ENCODE measurements around the gene CWH43. TPM values are rescaled to one million over a fixed set of nuclear protein-coding genes. Genes with fewer than 3 reads are reported as not detected.
"Not testable (repeated sequence)": the region's sequence is repeated elsewhere in the genome, so short reads cannot be mapped to it uniquely, and the experiment has no call there.

The CWH43 gene
- total RNA-seq, 1 experiment from 2014 or later = not detected

DNA sequence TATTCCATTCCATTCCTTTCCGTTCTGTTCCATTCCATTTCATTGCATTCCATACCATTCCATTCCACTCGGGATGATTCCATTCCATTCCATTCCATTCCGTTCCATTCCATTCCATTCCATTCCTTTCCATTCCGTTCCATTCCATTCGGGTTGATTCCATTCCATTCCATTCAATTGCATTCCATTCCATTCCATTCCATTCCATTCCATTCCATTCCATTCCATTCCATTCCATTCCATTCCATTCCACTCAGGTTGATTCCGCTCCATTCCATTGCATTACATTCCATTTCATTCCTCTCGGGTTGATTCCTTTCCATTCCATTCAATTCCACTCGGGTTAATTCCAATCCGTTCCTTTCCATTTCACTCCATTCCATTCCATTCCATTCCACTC is 111.0 kb downstream of the CWH43 start:
- not testable (repeated sequence) for DNase-seq (ENCODE audit: low spot score)

GRCh38 chr4:49097505-49097904 is 111.4 kb downstream of the CWH43 start:
- DNase-seq (ENCODE audit: low spot score) = not testable (repeated sequence)

DNA sequence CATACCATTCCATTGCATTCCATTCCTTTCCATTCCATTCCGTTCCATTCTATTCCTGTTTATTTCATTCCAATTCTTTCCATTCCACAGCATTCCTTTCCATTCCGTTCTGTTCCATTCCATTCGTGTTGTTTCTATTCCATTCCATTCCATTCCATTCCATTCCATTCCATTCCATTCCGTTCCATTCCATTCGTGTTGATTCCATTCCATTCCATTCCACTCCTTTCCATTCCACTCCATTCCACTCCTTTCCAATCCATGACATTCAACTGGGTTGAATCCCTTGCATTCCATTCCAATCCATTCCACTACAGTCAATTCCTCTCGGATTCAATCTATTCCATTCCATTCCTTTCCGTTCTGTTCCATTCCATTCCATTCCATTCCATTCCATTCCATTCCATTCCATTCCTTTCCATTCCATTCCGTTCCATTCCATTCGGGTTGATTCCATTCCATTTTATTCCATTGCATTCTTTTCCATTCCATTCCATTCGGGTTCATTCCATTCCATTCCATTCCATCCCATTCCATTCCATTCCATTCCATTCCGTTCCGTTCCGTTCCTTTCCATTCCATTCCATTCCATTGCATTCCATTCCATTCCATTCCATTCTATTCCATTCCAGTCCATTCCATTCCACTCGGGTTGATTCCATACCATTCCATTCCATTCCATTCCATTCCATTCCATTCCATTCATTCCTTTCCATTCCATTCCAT is 112.1 kb downstream of the CWH43 start:
- not testable (repeated sequence) for DNase-seq (ENCODE audit: low spot score)

DNA sequence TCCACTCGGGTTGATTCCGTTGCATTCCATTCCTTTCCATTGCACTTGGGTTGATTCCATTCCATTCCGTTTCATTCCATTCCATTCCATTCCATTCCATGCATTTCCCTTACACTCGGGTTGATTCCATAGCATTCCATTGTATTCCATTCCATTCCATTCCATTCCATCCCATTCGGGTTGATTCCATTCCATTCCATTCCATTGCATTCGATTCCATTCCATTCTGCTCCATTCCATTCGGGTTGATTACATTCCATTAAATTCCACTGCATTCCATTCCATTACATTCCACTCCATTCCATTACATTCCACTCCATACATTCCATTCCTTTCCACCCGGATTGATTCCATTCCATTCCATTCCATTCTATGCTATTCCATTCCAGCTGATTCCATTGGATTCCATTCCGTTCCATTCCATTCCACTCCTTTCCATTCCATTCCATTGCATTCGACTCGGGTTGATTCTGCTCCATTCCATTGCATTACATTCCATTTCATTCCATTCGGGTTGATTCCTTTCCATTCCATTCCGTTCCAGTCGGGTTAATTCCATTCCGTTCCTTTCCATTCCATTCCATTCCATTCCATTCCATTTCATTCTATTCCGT is 113.9 kb downstream of the CWH43 start:
- DNase-seq (ENCODE audit: low spot score) = not testable (repeated sequence)

DNA sequence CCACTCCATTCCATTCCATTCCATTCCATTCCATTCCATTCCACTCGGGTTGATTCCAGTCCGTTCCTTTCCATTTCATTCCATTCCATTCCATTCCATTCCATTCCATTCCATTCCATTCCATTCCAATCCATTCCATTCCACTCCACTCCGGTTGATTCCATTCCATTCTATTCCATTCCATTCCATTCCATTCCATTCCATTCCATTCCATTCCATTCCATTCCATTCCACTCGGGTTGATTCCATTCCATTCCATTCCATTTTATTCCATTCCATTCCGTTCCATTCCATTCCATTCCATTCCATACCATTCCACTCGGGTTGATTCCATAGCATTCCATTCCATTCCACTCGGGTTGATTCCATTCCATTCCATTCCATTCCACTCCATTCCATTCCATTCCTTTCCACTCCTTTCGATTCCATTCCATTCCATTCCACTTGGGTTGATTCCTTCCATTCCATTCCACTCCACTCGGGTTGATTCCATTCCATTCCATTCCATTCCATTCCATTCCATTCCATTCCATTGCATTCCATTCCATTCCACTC is 116.3 kb downstream of the CWH43 start:
- not testable (repeated sequence) for DNase-seq (ENCODE audit: low spot score)

DNA sequence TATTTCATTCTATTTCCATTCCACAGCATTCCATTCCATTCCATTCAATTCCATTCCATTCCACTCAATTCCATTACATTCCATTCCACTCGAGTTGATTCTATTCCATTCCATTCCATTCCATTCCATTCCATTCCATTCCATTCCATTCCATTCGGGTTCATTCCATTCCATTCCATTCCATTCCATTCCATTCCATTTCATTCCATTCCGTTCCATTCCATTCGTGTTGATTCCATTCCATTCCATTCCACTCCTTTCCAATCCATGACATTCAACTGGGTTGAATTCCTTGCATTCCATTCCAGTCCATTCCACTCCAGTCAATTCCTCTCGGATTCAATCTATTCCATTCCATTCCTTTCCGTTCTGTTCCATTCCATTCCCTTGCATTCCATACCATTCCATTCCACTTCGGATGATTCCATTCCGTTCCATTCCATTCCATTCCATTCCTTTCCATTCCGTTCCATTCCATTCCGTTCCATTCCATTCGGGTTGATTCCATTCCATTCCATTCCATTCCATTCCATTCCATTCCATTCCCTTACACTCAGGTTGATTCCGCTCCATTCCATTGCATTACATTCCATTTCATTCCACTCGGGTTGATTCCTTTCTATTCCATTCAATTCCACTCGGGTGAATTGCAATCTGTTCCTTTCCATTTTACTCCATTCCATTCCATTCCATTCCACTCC is 117.5 kb downstream of the CWH43 start:
- DNase-seq (ENCODE audit: low spot score) = not testable (repeated sequence)

DNA sequence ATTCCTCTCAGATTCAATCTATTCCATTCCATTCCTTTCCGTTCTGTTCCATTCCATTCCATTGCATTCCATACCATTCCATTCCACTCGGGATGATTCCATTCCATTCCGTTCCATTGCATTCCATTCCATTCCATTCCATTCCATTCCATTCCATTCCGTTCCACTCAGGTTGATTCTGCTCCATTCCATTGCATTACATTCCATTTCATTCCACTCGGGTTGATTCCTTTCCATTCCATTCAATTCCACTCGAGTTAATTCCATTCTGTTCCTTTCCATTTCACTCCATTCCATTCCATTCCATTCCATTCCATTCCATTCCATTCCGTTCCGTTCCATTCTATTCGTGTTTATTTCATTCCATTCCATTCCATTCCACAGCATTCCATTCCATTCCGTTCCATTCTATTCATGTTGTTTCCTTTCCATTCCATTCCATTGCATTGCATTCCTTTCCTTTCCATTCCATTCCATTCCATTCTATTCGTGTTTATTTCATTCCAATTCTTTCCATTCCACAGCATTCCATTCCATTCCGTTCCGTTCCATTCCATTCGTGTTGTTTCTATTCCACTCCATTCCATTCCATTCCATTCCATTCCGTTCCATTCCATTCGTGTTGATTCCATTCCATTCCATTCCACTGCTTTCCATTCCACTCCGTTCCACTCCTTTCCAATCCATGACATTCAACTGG is 118.3 kb downstream of the CWH43 start:
- not testable (repeated sequence) for DNase-seq (ENCODE audit: low spot score)

DNA sequence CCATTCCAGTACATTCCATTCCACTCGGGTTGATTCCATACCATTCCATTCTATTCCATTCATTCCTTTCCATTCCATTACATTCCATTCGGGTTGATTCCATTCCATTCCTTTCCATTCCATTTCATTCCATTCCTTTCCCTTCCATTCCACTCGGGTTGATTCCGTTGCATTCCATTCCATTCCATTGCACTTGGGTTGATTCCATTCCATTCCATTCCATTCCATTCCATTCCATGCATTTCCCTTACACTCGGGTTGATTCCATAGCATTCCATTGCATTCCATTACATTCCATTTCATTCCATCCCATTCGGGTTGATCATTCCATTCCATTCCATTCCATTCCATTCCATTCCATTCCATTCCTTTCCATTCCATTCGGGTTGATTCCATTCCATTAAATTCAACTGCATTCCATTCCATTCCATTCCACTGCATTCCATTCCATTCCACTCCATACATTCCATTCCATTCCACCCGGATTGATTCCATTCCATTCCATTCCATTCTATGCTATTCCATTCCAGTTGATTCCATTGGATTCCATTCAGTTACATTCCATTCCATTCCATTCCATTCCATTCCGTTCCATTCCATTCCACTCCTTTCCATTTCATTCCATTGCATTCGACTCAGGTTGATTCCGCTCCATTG is 119.3 kb downstream of the CWH43 start:
- not testable (repeated sequence) for DNase-seq (ENCODE audit: low spot score)

DNA sequence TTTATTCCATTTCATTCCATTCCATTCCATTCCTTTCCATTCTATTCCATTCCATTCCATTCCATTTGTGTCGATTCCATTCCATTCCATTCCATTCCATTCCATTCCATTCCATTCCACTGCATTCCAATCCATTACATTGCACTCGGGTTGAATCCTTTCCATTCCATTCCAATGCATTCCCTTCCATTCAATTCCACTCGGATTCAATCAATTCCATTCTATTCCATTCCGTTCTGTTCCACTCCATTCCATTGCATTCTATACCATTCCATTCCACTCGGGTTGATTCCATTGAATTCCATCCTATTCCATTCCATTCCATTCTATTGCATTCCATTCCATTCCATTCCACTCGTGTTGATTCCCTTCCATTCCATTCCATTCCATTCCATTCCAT is 121.2 kb downstream of the CWH43 start:
- peak; percentile 69 for DNase-seq (ENCODE audit: low spot score)

- not testable (repeated sequence) for DNase-seq (ENCODE audit: low spot score)
Observed at GRCh38 chr4:49108183-49108978, 122.3 kb downstream of the CWH43 start.

- DNase-seq (ENCODE audit: low spot score) = not testable (repeated sequence)
Observed at GRCh38 chr4:49109567-49110166, 123.6 kb downstream of the CWH43 start.

DNA sequence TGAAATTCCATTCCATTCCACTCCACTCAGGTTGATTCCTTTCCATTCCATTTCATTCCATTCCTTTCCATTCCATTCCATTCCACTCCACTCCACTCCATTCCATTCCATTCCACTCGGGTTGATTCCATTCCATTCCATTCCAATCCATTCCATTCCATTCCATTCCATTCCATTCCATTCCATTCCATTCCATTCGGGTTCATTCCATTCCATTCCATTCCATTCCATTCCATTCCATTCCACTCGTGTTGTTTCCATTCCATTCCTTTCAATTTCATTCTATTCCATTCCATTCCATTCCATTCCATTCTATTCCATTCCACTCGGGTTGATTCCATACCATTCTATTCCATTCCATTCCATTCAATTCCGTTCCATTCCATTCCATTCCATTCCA is 124.5 kb downstream of the CWH43 start:
- not testable (repeated sequence) for DNase-seq (ENCODE audit: low spot score)

Other genes with a start within 250 kb of the CWH43 start
- 25.8 and 30.0 TPM in 2 replicates for gene FRYL, start 206.0 kb upstream of the CWH43 start, total RNA-seq (2014; rRNA removed; shearing (Covaris generic))
- 171 and 183 TPM in 2 replicates for gene OCIAD1, start 155.2 kb upstream of the CWH43 start, total RNA-seq (2014; rRNA removed; shearing (Covaris generic))
- gene OCIAD2, start 79.5 kb upstream of the CWH43 start, total RNA-seq (2014; rRNA removed; shearing (Covaris generic)) = 128 and 158 TPM in 2 replicates